A172 (cell line): Measurements from ENCODE around the gene RPAP2. TPM values are rescaled to one million over a fixed set of nuclear protein-coding genes. Genes with fewer than 3 reads are reported as not detected.
"Not testable (repeated sequence)": the region's sequence is repeated elsewhere in the genome, so short reads cannot be mapped to it uniquely, and the experiment has no call there.

ENCODE experiments used
- DNase-seq: peaks from one replicate; pipeline ENCODE4 v3.0.0-alpha.2; 2015; ENCODE audit warnings: low spot score
- total RNA-seq: library from RNA; depleted of rRNA; stranded (reverse); fragments of >200 nt; shearing (Covaris generic); gene quantifications from 2 replicates; pipeline ENCODE4 v1.2.3, GENCODE V29; 2014; rRNA removed

The RPAP2 gene
- total RNA-seq = 17.5 and 19.1 TPM in 2 replicates

GRCh38 chr1:92298573-92299476 is at the start of gene RPAP2, which contains the start of gene GLMN:
RPAP2 (plus strand) TSS chr1:92299059; CDS start chr1:92299074, 15 bp downstream.
GLMN (minus strand) TSS chr1:92298987; CDS start chr1:92297999, 988 bp downstream.
- peak; percentile 55 for DNase-seq

- DNase-seq = not testable (repeated sequence)
Measured at GRCh38 chr1:92254714-92255113, 44.1 kb upstream of the RPAP2 start.

- no peak for DNase-seq
Measured at GRCh38 chr1:92259350-92259749, 39.5 kb upstream of the RPAP2 start.

GRCh38 chr1:92262516-92262915 is 36.3 kb upstream of the RPAP2 start:
- no peak for DNase-seq

GRCh38 chr1:92273039-92273438 is 25.8 kb upstream of the RPAP2 start:
- no peak for DNase-seq

GRCh38 chr1:92274939-92275338 is 23.9 kb upstream of the RPAP2 start:
- DNase-seq = peak; percentile 5

- DNase-seq = no peak
Measured at GRCh38 chr1:92276082-92276481, 22.8 kb upstream of the RPAP2 start.

- peak; percentile 34 for DNase-seq
Measured at GRCh38 chr1:92277105-92277723, 21.6 kb upstream of the RPAP2 start.

- DNase-seq = not testable (repeated sequence)
Measured at GRCh38 chr1:92279781-92280180, 19.1 kb upstream of the RPAP2 start.

- DNase-seq = not testable (repeated sequence)
Measured at GRCh38 chr1:92281411-92281810, 17.4 kb upstream of the RPAP2 start.

GRCh38 chr1:92291372-92291999 is 7.4 kb upstream of the RPAP2 start:
- DNase-seq = peak; percentile 35

GRCh38 chr1:92298213-92298572 is 666 bp upstream of the RPAP2 start:
- no peak for DNase-seq

GRCh38 chr1:92299477-92300150 is 755 bp downstream of the RPAP2 start:
- no peak for DNase-seq

GRCh38 chr1:92301021-92301420 is 2.2 kb downstream of the RPAP2 start:
- DNase-seq = no peak

- DNase-seq = no peak
Measured at GRCh38 chr1:92306020-92306419, 7.2 kb downstream of the RPAP2 start.

- no peak for DNase-seq
Measured at GRCh38 chr1:92307980-92308379, 9.1 kb downstream of the RPAP2 start.

- DNase-seq = peak; percentile 6
Measured at GRCh38 chr1:92310185-92310597, 11.3 kb downstream of the RPAP2 start.

- no peak for DNase-seq
Measured at GRCh38 chr1:92314024-92314423, 15.2 kb downstream of the RPAP2 start.

GRCh38 chr1:92315766-92316599 is 17.1 kb downstream of the RPAP2 start:
- DNase-seq = no peak

- DNase-seq = no peak
Measured at GRCh38 chr1:92317836-92318493, 19.1 kb downstream of the RPAP2 start.
